Inferior parietal cortex (tissue), 1 donor: Measurements from ENCODE around the gene CALHM5.
"Not testable (repeated sequence)": the region's sequence is repeated elsewhere in the genome, so short reads cannot be mapped to it uniquely, and the experiment has no call there.

Experiments
- DNase-seq: peaks from one replicate; pipeline ENCODE4 v3.0.0-alpha.2; 2016; ENCODE audit errors: extremely low spot score

The CALHM5 gene, protein sequence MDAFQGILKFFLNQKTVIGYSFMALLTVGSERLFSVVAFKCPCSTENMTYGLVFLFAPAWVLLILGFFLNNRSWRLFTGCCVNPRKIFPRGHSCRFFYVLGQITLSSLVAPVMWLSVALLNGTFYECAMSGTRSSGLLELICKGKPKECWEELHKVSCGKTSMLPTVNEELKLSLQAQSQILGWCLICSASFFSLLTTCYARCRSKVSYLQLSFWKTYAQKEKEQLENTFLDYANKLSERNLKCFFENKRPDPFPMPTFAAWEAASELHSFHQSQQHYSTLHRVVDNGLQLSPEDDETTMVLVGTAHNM

DNA sequence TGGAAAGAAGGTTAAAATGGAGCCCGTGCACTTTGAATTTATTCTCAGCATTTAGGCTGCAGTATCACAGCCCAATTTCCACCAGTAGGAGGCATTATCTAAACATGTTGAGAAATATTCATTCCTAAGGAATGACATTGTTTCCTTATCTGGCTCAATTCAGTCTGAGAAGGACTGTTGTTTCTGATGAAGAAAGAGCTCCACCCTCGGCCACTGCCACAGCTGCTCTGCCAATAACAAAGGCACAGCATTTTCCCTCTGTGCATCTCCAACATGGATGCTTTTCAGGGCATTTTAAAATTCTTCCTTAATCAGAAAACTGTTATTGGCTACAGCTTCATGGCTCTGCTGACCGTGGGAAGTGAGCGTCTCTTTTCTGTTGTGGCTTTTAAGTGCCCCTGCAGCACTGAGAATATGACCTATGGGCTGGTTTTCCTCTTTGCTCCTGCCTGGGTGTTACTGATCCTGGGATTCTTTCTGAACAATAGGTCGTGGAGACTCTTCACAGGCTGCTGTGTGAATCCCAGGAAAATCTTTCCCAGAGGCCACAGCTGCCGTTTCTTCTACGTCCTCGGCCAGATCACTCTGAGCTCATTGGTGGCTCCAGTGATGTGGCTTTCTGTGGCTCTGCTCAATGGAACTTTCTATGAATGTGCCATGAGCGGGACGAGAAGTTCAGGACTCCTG is at the start of gene CALHM5:
TSS of gene CALHM5 (plus strand) at position 216 of the 687 bp plus-strand sequence. CDS start at position 274, 58 bp downstream.
- DNase-seq, result no peak

DNA sequence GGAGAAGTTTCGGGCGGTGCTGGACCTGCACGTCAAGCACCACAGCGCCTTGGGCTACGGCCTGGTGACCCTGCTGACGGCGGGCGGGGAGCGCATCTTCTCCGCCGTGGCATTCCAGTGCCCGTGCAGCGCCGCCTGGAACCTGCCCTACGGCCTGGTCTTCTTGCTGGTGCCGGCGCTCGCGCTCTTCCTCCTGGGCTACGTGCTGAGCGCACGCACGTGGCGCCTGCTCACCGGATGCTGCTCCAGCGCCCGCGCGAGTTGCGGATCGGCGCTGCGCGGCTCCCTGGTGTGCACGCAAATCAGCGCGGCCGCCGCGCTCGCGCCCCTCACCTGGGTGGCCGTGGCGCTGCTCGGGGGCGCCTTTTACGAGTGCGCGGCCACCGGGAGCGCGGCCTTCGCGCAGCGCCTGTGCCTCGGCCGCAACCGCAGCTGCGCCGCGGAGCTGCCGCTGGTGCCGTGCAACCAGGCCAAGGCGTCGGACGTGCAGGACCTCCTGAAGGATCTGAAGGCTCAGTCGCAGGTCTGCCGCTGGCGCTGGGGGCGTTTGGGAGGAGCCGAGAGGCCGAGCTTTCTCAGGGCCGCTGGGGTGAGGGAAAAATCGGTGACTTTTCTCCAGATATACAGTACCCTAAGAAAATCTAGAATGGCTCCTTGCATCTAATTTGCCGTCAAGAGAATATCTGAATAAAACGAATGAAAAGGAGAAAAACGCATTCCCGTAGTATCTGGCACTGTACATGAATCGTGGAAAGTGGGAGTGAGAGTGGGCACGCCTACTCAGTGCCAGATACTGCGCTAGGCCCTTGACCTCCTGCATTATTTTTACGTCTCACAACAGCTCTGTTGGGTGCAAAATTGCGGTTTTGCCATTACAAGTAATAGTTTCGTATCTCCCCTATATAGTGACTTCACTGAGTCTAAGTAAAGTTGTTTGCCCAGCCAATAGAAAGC is 49.2 kb upstream of the CALHM5 start:
- no peak for DNase-seq

DNA sequence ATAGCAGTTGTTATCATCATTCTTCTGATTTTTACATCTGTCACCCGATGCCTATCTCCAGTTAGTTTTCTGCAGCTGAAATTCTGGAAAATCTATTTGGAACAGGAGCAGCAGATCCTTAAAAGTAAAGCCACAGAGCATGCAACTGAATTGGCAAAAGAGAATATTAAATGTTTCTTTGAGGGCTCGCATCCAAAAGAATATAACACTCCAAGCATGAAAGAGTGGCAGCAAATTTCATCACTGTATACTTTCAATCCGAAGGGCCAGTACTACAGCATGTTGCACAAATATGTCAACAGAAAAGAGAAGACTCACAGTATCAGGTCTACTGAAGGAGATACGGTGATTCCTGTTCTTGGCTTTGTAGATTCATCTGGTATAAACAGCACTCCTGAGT is 48.1 kb upstream of the CALHM5 start:
- no peak for DNase-seq

DNA sequence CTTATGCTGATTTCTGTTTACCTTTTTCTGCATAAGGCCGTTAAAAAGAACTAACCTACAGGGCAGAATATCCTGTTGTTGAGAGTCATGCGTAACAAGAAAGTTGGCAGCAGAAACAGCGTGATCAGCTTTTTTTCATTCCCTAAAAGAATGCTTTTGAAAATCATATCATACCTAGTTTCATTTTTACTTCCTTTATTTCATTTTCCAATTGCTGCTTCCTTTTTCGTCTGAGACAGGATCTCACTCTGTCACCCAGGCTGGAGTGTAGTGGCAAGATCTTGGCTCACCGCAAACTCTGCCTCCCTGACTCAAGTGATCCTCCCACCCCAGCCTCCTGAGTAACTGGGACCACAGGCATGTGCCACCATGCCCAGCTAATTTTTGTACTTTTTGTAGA is 46.2 kb upstream of the CALHM5 start:
- no peak for DNase-seq

DNA sequence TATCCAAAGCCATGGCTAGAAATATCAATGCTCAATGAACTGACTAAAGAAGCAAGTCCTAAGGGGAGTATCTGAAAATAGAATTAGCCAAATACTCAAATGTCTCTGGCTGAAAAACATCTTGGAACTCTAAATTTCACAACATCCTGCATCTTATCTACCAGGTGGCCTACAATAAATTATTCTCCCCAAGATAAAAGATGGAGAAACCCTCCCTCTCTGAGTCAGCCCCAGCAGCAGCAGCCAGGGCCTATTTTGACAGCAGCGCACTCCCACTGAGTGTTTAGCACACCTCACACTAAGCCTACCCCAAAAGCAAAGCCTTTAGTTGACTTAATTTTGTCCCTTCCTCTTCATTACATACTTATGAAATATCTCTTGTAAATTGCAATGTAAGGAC is 44.3 kb upstream of the CALHM5 start:
- DNase-seq, result no peak

DNA sequence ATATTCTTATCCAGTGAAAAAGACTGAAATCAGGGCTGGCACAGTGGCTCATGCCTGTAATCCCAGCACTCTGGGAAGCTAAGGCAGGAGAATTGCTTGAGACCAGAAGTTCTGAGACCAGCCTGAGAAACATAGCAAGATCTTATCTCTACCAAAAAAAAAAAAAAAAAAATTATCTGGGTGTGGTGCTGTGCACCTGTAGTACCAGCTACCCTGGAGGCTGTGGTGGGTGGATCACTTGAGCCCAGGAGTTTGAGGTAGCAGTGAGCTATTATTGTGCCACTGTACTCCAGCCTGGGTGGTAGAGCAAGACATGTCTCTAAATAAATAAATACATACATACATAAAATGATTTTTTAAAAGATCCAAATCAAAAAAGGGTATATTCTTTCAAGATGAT is 43.9 kb upstream of the CALHM5 start:
- DNase-seq, result no peak

DNA sequence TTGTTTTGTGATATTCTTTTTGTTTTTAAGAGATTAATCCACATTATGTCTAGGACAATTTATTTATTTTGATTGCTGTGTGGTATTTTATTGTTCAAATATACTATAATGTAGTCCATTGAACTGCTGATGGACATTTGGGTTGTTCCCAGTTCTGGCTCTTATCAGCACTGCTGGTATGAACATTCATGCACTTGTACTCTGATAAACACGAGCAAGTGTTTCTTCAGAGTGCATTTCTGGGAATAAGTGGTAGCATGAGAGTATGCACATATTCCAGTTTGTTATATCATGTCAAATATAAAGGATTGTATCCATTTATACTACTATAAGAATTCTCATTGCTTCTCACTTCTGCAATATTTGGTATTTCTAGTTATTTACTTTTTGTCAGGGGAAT is 43.1 kb upstream of the CALHM5 start:
- DNase-seq, result no peak

DNA sequence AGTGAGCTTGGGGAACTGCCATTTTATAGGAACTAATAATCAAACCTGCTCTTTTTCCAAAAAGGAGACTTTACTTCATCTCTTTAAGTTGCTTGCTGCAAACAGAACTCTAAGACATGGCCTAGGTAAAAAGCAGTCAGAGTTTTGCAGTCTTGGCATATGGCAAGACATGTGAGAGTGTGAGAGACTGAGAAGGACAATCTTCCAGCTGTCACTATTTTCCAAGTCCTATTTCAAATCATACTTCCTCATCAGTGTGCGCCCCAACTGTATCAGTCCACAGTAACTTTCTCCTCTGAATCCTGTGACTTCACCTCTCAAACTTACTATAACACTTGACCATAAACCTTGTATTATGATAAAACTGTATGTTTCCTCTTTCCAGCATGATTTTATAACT is 39.9 kb upstream of the CALHM5 start:
- DNase-seq, result no peak

DNA sequence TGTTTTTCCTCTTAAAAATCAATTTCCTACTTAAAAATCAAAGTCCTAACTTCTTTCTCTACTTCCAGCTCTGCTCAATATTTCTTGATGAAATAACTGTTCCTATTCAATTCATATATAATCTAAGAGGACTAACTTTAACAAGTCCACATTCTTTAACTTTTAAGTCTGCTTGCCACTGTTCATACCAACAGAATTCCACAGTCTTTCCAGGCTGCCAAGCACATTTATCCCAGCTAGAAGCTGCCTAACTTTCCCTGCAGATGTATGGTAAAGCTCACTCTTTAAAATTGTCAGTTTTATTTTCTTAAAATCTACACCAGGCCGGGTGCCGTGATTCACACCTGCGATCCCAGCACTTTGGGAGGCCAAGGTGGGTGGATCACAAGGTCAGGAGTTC is 38.7 kb upstream of the CALHM5 start:
- DNase-seq, result no peak

DNA sequence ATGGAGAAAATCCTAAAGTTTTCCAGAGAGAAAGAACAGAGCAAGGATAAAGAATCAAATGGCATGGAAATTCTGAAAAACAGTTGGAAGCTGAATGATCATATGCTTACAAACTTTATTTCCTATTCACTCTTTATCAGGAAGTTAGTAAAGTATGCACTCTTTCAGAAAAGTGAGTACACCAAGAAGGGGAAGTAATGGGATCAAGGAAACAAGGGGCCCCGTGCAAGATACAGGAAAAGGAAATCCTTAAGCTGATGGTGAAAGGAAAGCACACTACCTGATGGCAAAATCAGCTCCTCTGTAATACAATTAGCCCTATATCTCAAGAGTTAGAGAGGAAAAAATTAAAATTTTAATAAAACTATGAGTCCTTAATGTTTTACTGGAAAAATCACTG is 36.3 kb upstream of the CALHM5 start:
- DNase-seq, result no peak

DNA sequence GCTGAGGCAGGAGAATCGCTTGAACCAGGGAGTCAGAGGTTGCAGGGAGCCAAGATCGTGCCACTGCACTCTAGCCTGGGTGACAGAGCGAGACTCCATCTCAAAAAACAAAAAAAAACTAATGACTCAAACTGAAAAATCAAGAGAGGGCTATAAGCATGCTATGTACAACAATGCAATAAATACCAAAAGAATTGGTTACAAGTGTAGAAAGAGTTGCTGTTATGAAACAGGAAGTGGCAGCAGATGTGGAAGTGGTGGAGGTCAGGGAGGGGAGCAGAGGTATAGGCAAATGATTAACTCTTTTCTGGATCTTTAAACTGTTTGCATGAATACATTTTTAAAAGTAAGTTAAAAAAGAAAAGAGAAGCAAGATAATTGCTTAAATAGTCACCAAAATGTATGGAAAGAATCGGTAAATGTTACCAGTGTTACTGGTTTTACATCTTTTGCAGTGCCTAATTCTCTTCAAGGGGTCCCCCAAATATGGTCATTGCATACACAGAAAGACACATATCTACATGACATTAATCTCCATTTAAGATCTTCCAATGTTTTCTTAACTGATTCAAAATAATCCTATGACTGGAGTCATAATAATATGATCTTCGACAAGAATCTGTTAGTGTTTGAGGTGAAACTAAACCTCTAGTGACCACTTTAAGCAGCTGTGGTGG is 35.3 kb upstream of the CALHM5 start:
- DNase-seq, result no peak

DNA sequence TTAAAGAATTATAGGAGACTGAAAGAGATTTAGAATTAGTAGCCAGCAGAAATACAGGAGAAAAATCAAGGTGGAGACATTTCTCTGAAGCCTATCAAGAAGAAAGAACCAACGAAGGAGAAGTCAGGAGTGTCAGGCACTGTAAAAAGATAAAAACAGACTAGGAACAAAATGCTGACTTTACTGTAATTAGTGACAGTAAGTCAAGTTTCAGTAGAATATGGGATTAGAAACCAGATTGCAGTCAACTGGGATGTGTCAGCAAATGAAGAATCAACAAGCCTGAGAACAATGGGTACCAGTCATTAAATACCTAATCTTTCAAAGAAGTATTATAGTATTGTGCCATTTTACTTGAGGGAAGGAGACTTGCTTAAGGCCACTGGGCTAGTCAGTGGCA is 28.7 kb upstream of the CALHM5 start:
- no peak for DNase-seq

DNA sequence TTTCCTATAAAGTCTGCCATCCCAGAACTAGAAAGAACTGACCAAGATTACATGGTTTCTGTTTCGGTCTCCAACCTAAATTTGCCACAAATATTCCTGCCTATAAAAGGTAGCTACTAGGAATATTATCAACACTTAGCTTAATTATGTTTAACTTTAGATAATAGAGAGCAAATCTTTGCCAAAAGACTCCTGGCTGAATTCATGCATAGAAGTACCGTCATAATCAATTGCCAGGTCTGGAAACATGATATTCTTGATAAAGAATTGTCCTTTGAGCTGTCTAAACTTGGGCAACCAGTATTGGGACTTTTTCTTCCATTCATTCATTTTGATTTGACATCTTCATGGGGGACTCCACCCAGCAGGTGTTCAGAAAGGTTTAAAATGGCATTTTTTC is 27.8 kb upstream of the CALHM5 start:
- no peak for DNase-seq

DNA sequence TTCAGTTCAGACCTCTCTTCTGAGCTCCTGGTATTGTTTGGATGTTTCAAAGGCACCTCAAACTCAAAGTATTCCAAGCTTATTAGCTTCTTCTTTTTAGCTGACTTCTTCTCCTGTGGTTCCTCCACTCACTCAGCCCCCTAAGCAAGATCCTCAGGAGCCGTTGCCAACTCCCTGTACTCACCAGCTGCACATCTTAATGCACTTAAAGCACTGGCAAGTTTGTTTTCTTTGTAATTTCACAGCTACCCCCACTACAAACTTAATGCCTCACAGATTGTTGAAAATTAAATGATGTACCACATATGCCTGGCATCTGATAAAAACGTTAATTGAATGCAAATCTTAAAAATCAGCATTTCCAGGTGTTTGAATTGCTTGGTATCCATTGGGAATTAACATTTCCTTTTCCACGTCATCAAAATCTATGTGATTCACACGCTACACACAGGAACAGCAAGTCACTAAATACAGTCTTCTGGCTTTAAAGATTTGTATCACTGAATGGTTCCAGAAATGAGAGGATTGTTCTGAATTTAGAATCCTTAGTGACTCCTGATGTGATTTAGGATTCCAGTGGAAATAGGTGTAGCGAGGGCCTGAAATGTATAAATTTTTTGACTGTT is 25.8 kb upstream of the CALHM5 start:
- no peak for DNase-seq

DNA sequence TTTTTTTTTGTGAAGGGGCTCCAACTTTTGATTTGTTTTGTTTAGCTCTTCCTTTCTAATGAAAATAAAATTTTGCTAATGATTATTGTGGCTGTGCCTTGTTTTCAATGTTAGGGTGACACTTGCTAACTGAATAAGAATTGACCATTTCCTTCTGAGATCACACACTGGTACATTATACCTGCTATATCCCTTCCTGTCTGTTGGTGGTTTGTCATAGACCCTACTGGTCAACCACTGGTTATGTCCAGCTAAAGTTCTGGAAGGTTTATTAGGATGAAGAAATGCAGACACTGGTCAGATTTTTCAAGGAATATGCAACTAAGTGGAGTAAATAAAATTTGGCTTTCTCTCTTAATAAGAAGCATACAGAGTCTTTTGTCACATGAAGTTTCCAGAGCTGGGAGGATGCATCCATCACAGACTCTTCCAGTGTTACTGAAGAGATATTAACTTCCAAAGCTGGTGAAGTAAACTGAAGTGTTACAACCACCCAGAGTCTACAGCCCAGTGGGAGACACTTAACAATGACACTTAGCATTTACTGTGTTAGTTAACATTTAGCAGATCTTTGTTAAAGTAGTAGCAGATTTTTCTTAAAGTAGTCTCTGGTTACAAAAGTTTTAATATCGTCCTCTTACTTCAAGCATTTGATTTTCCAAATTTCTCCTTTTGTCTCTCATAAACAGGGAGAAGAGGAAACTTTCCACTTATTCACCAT is 19.7 kb upstream of the CALHM5 start:
- DNase-seq, result no peak

DNA sequence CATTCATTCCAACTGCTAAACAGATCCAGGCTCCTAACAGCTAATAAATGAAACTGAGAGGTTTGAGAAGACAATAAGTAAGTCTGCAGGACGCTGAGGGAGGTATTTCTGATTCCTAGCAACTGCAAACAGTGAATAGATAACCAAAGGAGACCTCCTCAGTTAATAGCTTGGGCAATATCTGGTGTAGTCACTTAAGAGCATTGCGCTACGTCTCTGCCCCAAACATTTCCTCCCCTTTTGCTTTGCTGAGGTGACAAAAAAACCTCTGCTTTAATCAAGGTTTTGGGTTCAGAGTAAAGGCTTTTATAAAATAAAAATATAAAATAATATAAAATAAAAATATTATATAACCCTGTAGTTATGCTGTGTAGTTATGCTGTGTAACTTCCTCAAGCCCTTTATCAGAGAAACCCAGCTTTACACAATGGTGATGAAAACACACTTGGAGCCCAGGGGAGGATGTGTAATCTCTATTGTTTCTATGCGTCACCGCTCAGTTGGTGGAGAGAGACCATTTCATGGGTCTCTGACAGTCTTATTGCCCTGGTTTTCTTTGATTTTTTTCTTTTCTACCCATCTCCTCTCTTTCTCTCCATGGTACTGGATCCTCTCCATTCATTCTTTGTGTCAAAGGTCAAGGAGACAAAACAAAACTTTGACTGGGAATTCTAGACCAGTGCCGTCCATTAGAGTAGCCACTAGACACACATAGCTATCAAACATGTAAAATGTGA is 18.9 kb upstream of the CALHM5 start:
- DNase-seq, result no peak

DNA sequence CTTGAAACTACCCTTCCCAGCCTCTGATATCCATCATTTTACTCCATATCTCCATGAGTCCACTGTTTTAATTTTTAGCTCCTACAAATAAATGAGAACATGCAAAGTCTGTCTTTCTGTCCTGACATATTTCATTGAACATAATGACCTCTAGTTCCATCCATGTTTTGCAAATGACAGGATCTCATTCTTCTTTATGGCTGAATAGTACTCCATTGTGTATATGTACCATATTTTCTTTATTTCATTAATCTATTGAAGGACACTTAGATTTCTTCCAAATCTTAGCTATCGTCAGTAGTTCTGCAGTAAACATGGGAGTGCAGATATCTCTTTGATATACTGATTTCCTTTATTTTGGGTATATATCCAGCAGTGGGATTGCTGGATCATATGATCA is 16.3 kb upstream of the CALHM5 start:
- DNase-seq, result not testable (repeated sequence)

DNA sequence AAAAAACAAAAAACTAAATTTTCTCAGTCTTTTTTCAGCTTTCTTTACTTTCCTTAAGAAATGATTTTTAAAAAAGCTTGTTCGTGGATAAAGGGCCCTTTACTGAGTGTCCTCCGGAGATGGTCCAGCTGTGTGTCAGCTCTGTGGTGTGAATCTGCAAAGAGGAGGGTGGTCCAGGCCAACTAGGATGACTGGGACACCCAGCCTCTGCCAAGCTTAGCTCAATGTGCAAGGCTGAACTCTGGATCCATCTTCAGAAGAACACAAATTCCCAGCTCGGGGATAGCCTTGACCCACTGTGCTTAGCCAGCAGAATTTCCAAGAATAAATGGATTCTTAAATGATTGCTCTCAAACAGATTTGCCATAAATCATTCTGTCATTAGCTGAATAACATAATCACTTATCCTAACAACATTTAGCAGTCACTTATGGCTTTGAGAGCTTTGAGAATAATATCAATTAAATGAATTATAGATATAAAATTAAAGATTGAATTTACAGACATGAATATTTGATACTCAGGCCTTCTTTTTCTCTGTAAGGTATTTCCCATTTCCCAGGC is 14.2 kb upstream of the CALHM5 start:
- no peak for DNase-seq

DNA sequence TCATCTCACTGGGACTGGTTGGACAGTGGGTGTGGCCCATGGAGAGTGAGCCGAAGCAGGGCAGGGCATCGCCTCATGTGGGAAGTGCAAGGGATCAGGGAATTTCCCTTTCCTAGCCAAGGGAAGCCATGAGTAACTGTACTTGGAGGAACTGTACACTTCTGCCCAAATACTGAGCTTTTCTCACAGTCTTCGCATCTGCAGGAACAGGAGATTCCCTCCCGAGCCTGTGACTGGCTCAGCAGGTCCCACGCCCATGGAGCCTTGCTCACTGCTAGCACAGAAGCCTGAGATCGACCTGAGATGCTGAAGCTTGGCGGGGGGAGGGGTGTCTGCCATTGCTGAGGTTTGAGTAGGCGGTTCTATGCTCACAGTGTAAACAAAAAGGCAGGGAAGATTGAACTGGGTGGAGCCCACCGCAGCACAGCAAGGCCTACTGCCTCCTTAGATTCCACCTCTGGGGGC is 10.4 kb upstream of the CALHM5 start:
- DNase-seq, result no peak

DNA sequence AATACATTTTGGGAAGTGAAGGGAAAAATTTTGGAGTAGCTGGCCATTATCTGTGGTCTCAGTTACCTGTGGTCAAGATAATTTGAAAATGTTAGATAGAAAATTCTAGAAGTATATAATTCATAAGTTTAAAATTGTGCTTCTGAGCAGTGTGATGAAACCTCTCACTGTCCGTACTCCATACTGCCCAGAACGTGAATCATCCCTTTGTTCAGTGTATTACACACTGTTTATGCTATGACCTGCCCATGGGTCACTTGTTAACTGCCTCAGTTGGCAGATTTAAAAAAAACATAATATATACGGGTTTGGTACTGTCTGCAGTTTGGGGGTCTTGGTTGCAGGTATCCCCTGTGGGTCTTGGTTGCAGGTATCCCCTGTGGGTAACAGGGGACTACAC is 4.1 kb upstream of the CALHM5 start:
- no peak for DNase-seq
